A673 (cell line): ENCODE data around the gene ST6GALNAC4. TPM values are rescaled to one million over a fixed set of nuclear protein-coding genes. Genes with fewer than 3 reads are reported as not detected.

Source experiments
- BruUV-seq: library from RNA; stranded (reverse); fragments of 400-500 nt; replicated peaks from 2 replicates; lab custom pipeline; 2021; lab: Mats Ljungman, UMichigan
- CTCF ChIA-PET: fragments of 300-600 bp; sonication (Branson Sonifier 250); formaldehyde crosslinking; loops from one replicate; lab custom pipeline; 2022; ENCODE audit warnings: antibody characterized with exemption; lab: Charles Lee
- POLR2A ChIA-PET: fragments of 300-600 bp; sonication (Branson Sonifier 250); formaldehyde crosslinking; loops from one replicate; lab custom pipeline; 2022; ENCODE audit warnings: antibody characterized with exemption; ENCODE audit not compliant: low non-redundant PET; lab: Charles Lee
- DNase-seq: peaks from one replicate; pipeline ENCODE4 v3.0.0-alpha.2; 2015; ENCODE audit warnings: low spot score
- H3K27ac ChIP-seq: fragments of 200-600 bp; sonication (generic); 2 replicates; pipeline ENCODE4 v1.5.1; 2016; ENCODE audit warnings: mixed run types, low read depth, mild to moderate bottlenecking, mixed read lengths, antibody characterized with exemption, low read length; ENCODE audit not compliant: poor library complexity, severe bottlenecking
- H3K27me3 ChIP-seq: fragments of 200-600 bp; sonication (generic); replicated peaks from 2 replicates; pipeline ENCODE4 v1.6.1; 2017; ENCODE audit warnings: mixed run types, low read depth, mild to moderate bottlenecking, mixed read lengths, antibody characterized with exemption, low read length; ENCODE audit not compliant: insufficient read depth, poor library complexity
- H3K36me3 ChIP-seq: fragments of 200-600 bp; sonication (generic); 2 replicates; pipeline ENCODE4 v1.6.1; 2016; ENCODE audit warnings: mixed run types, mild to moderate bottlenecking, mixed read lengths, antibody characterized with exemption, low read length; ENCODE audit not compliant: insufficient read depth, poor library complexity, severe bottlenecking
- H3K4me1 ChIP-seq: fragments of 200-600 bp; sonication (generic); 2 replicates; pipeline ENCODE4 v1.6.1; 2017; ENCODE audit warnings: mixed run types, mild to moderate bottlenecking, mixed read lengths, antibody characterized with exemption, low read length; ENCODE audit not compliant: insufficient read depth, poor library complexity, severe bottlenecking
- H3K4me3 ChIP-seq: fragments of 200-600 bp; sonication (generic); 2 replicates; pipeline ENCODE4 v1.5.1; 2016; ENCODE audit warnings: low read depth, mixed run types, mild to moderate bottlenecking, mixed read lengths, low read length; ENCODE audit not compliant: poor library complexity, severe bottlenecking
- H3K9me3 ChIP-seq: fragments of 200-600 bp; sonication (generic); 2 replicates; pipeline ENCODE4 v1.6.1; 2016; ENCODE audit warnings: mixed run types, low read depth, mild to moderate bottlenecking, mixed read lengths, antibody characterized with exemption, low read length; ENCODE audit not compliant: poor library complexity, severe bottlenecking
- CTCF ChIP-seq: fragments of 300-800, 200-600 bp; sonication (generic); conservative IDR thresholded peaks from 2 replicates; pipeline ENCODE4 v1.5.1; 2017; ENCODE audit warnings: low read depth, mild to moderate bottlenecking, antibody characterized with exemption, low read length, moderate library complexity, mixed read lengths
- EZH2 ChIP-seq: fragments of 200-600 bp; sonication (generic); IDR thresholded peaks from 2 replicates; pipeline ENCODE4 v1.6.1; 2017; ENCODE audit warnings: borderline replicate concordance, low read depth, mild to moderate bottlenecking, mixed read lengths, antibody characterized with exemption, low read length; ENCODE audit not compliant: poor library complexity, severe bottlenecking
- intact Hi-C: fragments of 100-400 bp; cut with micrococcal nuclease; formaldehyde crosslinking; loops from one replicate; pipeline ENCODE4 v1.10.0; 2022; ENCODE audit not compliant: unreplicated experiment
- total RNA-seq: library from RNA; stranded (reverse); gene quantifications from 2 replicates; pipeline ENCODE4 v1.2.3, GENCODE V29; 2021

Gene ST6GALNAC4
- total RNA-seq, 1 experiment from 2014 or later, result 11.8 TPM

GRCh38 chr9:127874301-127875221, 42.3 kb downstream of the ST6GALNAC4 start:
- TF ChIP-seq EZH2 (no peak), CTCF (no peak)
- Histone ChIP-seq H3K36me3 (no peaks in the 10 kb centered on the region), H3K27me3 (no peaks in the 10 kb centered on the region), H3K4me3 (no peak overlapping the region), H3K27ac (no peak overlapping the region), H3K9me3 (no peaks in the 10 kb centered on the region), H3K4me1 (peaks cover 19% of the 10 kb centered on the region)
- POLR2A ChIA-PET, result no interaction called here
- no TSS peak for BruUV-seq
- CTCF ChIA-PET, result no interaction called here
- intact Hi-C loops, result no loop called here
- DNase-seq, result no peak

- no TSS peak for BruUV-seq
- intact Hi-C loops, result no loop called here
These were observed 43.0 kb downstream of the ST6GALNAC4 start for GRCh38 chr9:127873886-127874285.

GRCh38 chr9:127873223-127873691, 43.6 kb downstream of the ST6GALNAC4 start:
- H3K9me3 ChIP-seq, result no peaks in the 10 kb centered on the region
- no peaks in the 10 kb centered on the region for H3K36me3 ChIP-seq
- H3K4me1 ChIP-seq, result peaks cover 12% of the 10 kb centered on the region
- no peak for DNase-seq
- TF ChIP-seq CTCF (no peak), EZH2 (no peak)
- H3K27me3 ChIP-seq, result no peaks in the 10 kb centered on the region
- no peak overlapping the region for H3K4me3 ChIP-seq
- ChIA-PET POLR2A (no interaction called here), CTCF (no interaction called here)
- intact Hi-C loops, result no loop called here
- BruUV-seq, result no TSS peak
- H3K27ac ChIP-seq, result no peak overlapping the region

More at GRCh38 chr9:127873886-127874285, 43.0 kb downstream of the ST6GALNAC4 start:
- H3K4me1 ChIP-seq, result peaks cover 18% of the 10 kb centered on the region
- H3K9me3 ChIP-seq, result no peaks in the 10 kb centered on the region
- ChIA-PET POLR2A (no interaction called here), CTCF (no interaction called here)
- DNase-seq, result no peak
- TF ChIP-seq EZH2 (no peak), CTCF (no peak)
- H3K27me3 ChIP-seq, result no peaks in the 10 kb centered on the region
- H3K27ac ChIP-seq, result no peak overlapping the region
- no peak overlapping the region for H3K4me3 ChIP-seq
- H3K36me3 ChIP-seq, result no peaks in the 10 kb centered on the region
